ENCODE data around the gene SELENOF. TPM values are rescaled to one million over a fixed set of nuclear protein-coding genes. Genes with fewer than 3 reads are reported as not detected.

SELENOF gene
- total and polyA plus RNA-seq, 2 of the 4 experiments (the other 2 are of a cell fraction) = 60.0 to 153 TPM

DNA sequence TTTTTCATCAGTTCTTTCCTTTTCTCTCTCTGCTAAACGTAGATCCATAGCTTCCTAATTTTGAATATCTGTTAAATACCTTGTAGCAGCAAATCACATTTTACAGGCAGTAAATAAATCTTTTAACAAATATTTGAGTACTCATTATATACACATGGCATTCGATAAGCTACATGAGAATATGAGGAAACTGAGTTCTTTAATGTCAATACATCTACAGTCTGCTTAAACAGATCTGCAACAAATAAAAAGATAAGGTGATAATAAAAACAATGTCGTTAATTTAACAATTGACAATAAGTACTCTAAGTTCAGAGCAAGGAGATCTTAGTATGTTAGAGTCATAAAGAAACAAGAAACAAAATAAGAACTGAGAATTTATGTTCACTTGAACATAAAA is 42.9 kb downstream of the SELENOF start:
- H2BK20ac ChIP-seq (ENCODE audit: low read depth, low read length) = no peak overlapping the region
- ATAC-seq (ENCODE audit: low read depth) (no peak), DNase-seq (no peak)
- no peak overlapping the region for H3K9ac ChIP-seq (ENCODE audit: low read depth, low read length)
- H4K5ac ChIP-seq (ENCODE audit: low read depth, low read length) = no peak overlapping the region
- H4K8ac ChIP-seq (ENCODE audit: low read depth in 2 of 2, low read length in 2 of 2) = no peak overlapping the region
- no peak overlapping the region for H2AK5ac ChIP-seq (ENCODE audit: low read depth, low read length)
- H2AK9ac ChIP-seq (replicated peaks; ENCODE audit: low read depth, low read length, poor library complexity) = no peak overlapping the region
- no peak overlapping the region for H2AFZ ChIP-seq (replicated peaks; ENCODE audit: low read length, poor library complexity)
- no peak overlapping the region for H3K4me2 ChIP-seq (ENCODE audit: low read depth, low read length)
- intact Hi-C loops (cut with micrococcal nuclease) = no loop called here
- no peaks in the 10 kb centered on the region for H3K9me3 ChIP-seq (ENCODE audit: control insufficient read depth, insufficient read depth, low read length)
- H3K9me1 ChIP-seq (ENCODE audit: insufficient read depth, low read length) = peaks cover 5% of the 10 kb centered on the region; the same call in 1 of the 2 replicates
- no peak overlapping the region for H3K4ac ChIP-seq (ENCODE audit: low read depth, low read length)
- H3K56ac ChIP-seq (ENCODE audit: extremely low read depth, insufficient read depth, low read length) = no peak overlapping the region
- TF ChIP-seq MAZ (IDR thresholded peaks at IDR 0.05; ENCODE audit: borderline replicate concordance, low read depth, low read length) (no peak), MAFK (IDR thresholded peaks at IDR 0.05; ENCODE audit: low read depth, low read length) (no peak), RAD21 (IDR thresholded peaks at IDR 0.05; ENCODE audit: low read length) (no peak), RFX5 (IDR thresholded peaks at IDR 0.05; ENCODE audit: low read depth, low read length) (no peak), FOS (IDR thresholded peaks at IDR 0.05; ENCODE audit: low read depth, low read length) (no peak), SMC3 (IDR thresholded peaks at IDR 0.05; ENCODE audit: low read depth, low read length) (no peak), BHLHE40 (IDR thresholded peaks at IDR 0.05; ENCODE audit: low read depth, low read length) (no peak), MXI1 (IDR thresholded peaks at IDR 0.05; ENCODE audit: borderline replicate concordance, low read depth, low read length) (no peak), POLR2A (IDR thresholded peaks at IDR 0.05; ENCODE audit: low read depth, low read length) (no peak), RCOR1 (IDR thresholded peaks at IDR 0.05; ENCODE audit: insufficient replicate concordance, low read length) (no peak), CHD1 (IDR thresholded peaks at IDR 0.05; ENCODE audit: low read depth, low read length) (no peak)
- TF ChIP-seq, protein P1, sequence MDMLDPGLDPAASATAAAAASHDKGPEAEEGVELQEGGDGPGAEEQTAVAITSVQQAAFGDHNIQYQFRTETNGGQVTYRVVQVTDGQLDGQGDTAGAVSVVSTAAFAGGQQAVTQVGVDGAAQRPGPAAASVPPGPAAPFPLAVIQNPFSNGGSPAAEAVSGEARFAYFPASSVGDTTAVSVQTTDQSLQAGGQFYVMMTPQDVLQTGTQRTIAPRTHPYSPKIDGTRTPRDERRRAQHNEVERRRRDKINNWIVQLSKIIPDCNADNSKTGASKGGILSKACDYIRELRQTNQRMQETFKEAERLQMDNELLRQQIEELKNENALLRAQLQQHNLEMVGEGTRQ (IDR thresholded peaks at IDR 0.05; ENCODE audit: low read depth, low read length) = no peak
- TF ChIP-seq, protein P2, sequence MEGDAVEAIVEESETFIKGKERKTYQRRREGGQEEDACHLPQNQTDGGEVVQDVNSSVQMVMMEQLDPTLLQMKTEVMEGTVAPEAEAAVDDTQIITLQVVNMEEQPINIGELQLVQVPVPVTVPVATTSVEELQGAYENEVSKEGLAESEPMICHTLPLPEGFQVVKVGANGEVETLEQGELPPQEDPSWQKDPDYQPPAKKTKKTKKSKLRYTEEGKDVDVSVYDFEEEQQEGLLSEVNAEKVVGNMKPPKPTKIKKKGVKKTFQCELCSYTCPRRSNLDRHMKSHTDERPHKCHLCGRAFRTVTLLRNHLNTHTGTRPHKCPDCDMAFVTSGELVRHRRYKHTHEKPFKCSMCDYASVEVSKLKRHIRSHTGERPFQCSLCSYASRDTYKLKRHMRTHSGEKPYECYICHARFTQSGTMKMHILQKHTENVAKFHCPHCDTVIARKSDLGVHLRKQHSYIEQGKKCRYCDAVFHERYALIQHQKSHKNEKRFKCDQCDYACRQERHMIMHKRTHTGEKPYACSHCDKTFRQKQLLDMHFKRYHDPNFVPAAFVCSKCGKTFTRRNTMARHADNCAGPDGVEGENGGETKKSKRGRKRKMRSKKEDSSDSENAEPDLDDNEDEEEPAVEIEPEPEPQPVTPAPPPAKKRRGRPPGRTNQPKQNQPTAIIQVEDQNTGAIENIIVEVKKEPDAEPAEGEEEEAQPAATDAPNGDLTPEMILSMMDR (conservative IDR thresholded peaks at IDR 0.05; ENCODE audit: low read depth, low read length) = no peak
- TF ChIP-seq, protein P3, sequence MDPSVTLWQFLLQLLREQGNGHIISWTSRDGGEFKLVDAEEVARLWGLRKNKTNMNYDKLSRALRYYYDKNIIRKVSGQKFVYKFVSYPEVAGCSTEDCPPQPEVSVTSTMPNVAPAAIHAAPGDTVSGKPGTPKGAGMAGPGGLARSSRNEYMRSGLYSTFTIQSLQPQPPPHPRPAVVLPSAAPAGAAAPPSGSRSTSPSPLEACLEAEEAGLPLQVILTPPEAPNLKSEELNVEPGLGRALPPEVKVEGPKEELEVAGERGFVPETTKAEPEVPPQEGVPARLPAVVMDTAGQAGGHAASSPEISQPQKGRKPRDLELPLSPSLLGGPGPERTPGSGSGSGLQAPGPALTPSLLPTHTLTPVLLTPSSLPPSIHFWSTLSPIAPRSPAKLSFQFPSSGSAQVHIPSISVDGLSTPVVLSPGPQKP (IDR thresholded peaks at IDR 0.05; ENCODE audit: borderline replicate concordance, low read depth, low read length) = no peak
- H2BK15ac ChIP-seq (ENCODE audit: low read depth, low read length) = no peak overlapping the region
- H3K23ac ChIP-seq (ENCODE audit: low read depth, low read length) = no peak overlapping the region
- H3K36me3 ChIP-seq (ENCODE audit: control insufficient read depth, insufficient read depth, low read length) = peaks cover 2% of the 10 kb centered on the region; the same call in 1 of the 2 replicates
- H2BK5ac ChIP-seq (ENCODE audit: low read depth, low read length, poor library complexity, severe bottlenecking) = no peak overlapping the region
- no peak overlapping the region for H3K18ac ChIP-seq (ENCODE audit: low read depth, low read length)
- dilution Hi-C loops (cut with HindIII; ENCODE audit: low sequenced_read_pairs, unreplicated experiment) = no loop called here
- no TSS peak for BruUV-seq (replicated peaks)
- H2BK120ac ChIP-seq (ENCODE audit: low read depth, low read length) = no peak overlapping the region
- in situ Hi-C loops (cut with MboI; ENCODE audit: low sequenced_read_pairs) = no loop called here
- H3K14ac ChIP-seq (replicated peaks; ENCODE audit: low read depth, low read length) = no peak overlapping the region
- CTCF ChIA-PET = interaction anchor here (0.7 to 1.0 kb wide), 2 partner anchors 14 to 43 kb away, joined by 3 read pairs; partner anchors contain the start of gene SELENOF
- no CpG with 5 or more reads among the region's 3 CpGs for WGBS, 2 experiments (ENCODE audit: extremely low coverage in 2 of 2, insufficient read length in 1 of 2)
- H4K20me1 ChIP-seq (ENCODE audit: insufficient read depth, low read length) = no peaks in the 10 kb centered on the region
- H3K4me1 ChIP-seq (ENCODE audit: control insufficient read depth, insufficient read depth, low read length) = peaks cover 3% of the 10 kb centered on the region
- H3K27ac ChIP-seq (ENCODE audit: insufficient read depth, low read length) = no peak overlapping the region
- no peak overlapping the region for H4K91ac ChIP-seq (ENCODE audit: insufficient read depth, low read depth, low read length)
- H3K79me1 ChIP-seq (ENCODE audit: low read depth in 1 of 2, low read length in 2 of 2) = peaks cover 1 to 15% of the 10 kb centered on the region in 2 experiments; a peak in 3 of 4 replicates
- POLR2A ChIA-PET (ENCODE audit: unreplicated experiment) = no interaction called here
- H3K27me3 ChIP-seq (ENCODE audit: control insufficient read depth, insufficient read depth, low read length) = no peaks in the 10 kb centered on the region
- H3K4me3 ChIP-seq (ENCODE audit: insufficient read depth, low read depth, low read length) = no peak overlapping the region

Measured in IMR-90 (cell line).